B cell (primary cell): ENCODE data around the gene ZFP90. TPM values are rescaled to one million over a fixed set of nuclear protein-coding genes. Genes with fewer than 3 reads are reported as not detected.

Source experiments
- ATAC-seq: fragments of 200-7000 bp; cut with Tn5 transposase; one replicate; pipeline ENCODE4 v1.10.0; 2021; ENCODE audit warnings: low read depth, mild to moderate bottlenecking, moderate number of reproducible peaks, moderate library complexity
- CTCF ChIA-PET: fragments of 350-600 bp; sonication (Branson Sonifier 250); formaldehyde crosslinking; loops from one replicate; lab custom pipeline; 2021; ENCODE audit warnings: antibody characterized with exemption, inconsistent platforms; lab: Charles Lee
- POLR2A ChIA-PET: fragments of 350-600 bp; sonication (Branson Sonifier 250); formaldehyde crosslinking; loops from one replicate; lab custom pipeline; 2021; ENCODE audit warnings: antibody characterized with exemption; lab: Charles Lee
- DNase-seq: peaks from one replicate; pipeline ENCODE4 v3.0.0; 2013
- H2AFZ ChIP-seq: 2 replicates; pipeline ENCODE4 v1.6.1; 2012; ENCODE audit warnings: mild to moderate bottlenecking, low read depth, low read length; ENCODE audit not compliant: insufficient read depth, poor library complexity, severe bottlenecking
- H3K27ac ChIP-seq, 2 donors: 1 replicate in 1 of 2; 2 replicates in 1 of 2; pipeline ENCODE4 v1.5.1; 2012 to 2013; ENCODE audit warnings: low read length in 2 of 2, mild to moderate bottlenecking in 2 of 2, moderate library complexity in 1 of 2
- H3K27me3 ChIP-seq, 4 experiments: fragments of 200-600 bp in 1 of 4; sonication (generic) in 1 of 4; replicated peaks in 1 of 4; 1 replicate in 2 of 4; 2 replicates in 2 of 4; pipeline versions ENCODE4 v1.6.1 to v1.7.0; 2013 to 2016; ENCODE audit warnings: low read length in 3 of 4, mild to moderate bottlenecking in 2 of 4, mixed read lengths in 1 of 4, moderate library complexity in 1 of 4; ENCODE audit not compliant: insufficient read depth in 4 of 4, control insufficient read depth in 3 of 4; ENCODE audit errors: control extremely low read depth in 1 of 4
- H3K36me3 ChIP-seq, 2 experiments: replicated peaks in 1 of 2; 1 replicate in 1 of 2; 2 replicates in 1 of 2; pipeline versions ENCODE4 v1.6.1 to v1.7.1; 2013; ENCODE audit warnings: low read length in 1 of 2; ENCODE audit not compliant: insufficient read depth in 2 of 2, control insufficient read depth in 1 of 2; ENCODE audit errors: control extremely low read depth in 1 of 2, extremely low read depth in 1 of 2
- H3K4me1 ChIP-seq, 2 donors: fragments of 200-600 bp in 1 of 2; sonication (generic) in 1 of 2; 1 replicate in 1 of 2; 2 replicates in 1 of 2; pipeline versions ENCODE4 v1.5.1 to v1.6.1; 2013 to 2017; ENCODE audit warnings: low read length in 2 of 2; ENCODE audit not compliant: control insufficient read depth in 2 of 2, insufficient read depth in 2 of 2
- H3K4me2 ChIP-seq: replicated peaks from 2 replicates; pipeline ENCODE3; 2012; ENCODE audit warnings: mild to moderate bottlenecking, low read depth, low read length; ENCODE audit not compliant: poor library complexity, severe bottlenecking
- H3K4me3 ChIP-seq, 5 experiments: fragments of 200-600 bp in 1 of 5; sonication (generic) in 1 of 5; 1 replicate in 3 of 5; 2 replicates in 2 of 5; pipeline versions ENCODE4 v1.5.1 to v1.7.0; 2011 to 2016; ENCODE audit warnings: low read length in 4 of 5, mild to moderate bottlenecking in 4 of 5, low read depth in 2 of 5, control low read depth in 1 of 5, moderate library complexity in 1 of 5; ENCODE audit not compliant: insufficient read depth in 1 of 5; ENCODE audit errors: control extremely low read depth in 1 of 5, extremely low read depth in 1 of 5
- H3K79me2 ChIP-seq: fragments of 200-600 bp; sonication (generic); one replicate; pipeline ENCODE4 v1.6.0; 2016; ENCODE audit warnings: low read length; ENCODE audit not compliant: control insufficient read depth, insufficient read depth
- H3K9ac ChIP-seq: fragments of 200-600 bp; sonication (generic); 2 replicates; pipeline ENCODE4 v1.6.1; 2017; ENCODE audit warnings: mild to moderate bottlenecking, low read length, moderate library complexity
- H3K9me3 ChIP-seq, 3 donors: one replicate each; pipeline versions ENCODE4 v1.6.1 to v1.7.1; 2013; ENCODE audit warnings: low read length in 2 of 3; ENCODE audit not compliant: control insufficient read depth in 2 of 3, insufficient read depth in 1 of 3; ENCODE audit errors: control extremely low read depth in 1 of 3
- H4K20me1 ChIP-seq: 2 replicates; pipeline ENCODE4 v1.6.0; 2012; ENCODE audit warnings: mild to moderate bottlenecking, low read length; ENCODE audit not compliant: insufficient read depth, control insufficient read depth, poor library complexity, severe bottlenecking
- H3K27ac Mint-ChIP-seq: one replicate; pipeline ENCODE4 v1.8.0; 2021; ENCODE audit warnings: mixed read lengths
- H3K27me3 Mint-ChIP-seq: one replicate; pipeline ENCODE4 v1.8.0; 2021; ENCODE audit warnings: mixed read lengths
- H3K4me1 Mint-ChIP-seq: one replicate; pipeline ENCODE4 v1.8.0; 2021; ENCODE audit warnings: mixed read lengths
- H3K4me3 Mint-ChIP-seq: one replicate; pipeline ENCODE4 v1.8.0; 2021; ENCODE audit warnings: mixed read lengths
- H3K9me3 Mint-ChIP-seq: one replicate; pipeline ENCODE4 v1.8.0; 2022; ENCODE audit warnings: mixed read lengths; ENCODE audit not compliant: insufficient read depth
- EZH2 ChIP-seq: IDR thresholded peaks from 2 replicates; pipeline ENCODE4 v1.6.1; 2012; ENCODE audit warnings: borderline replicate concordance, low read depth, mild to moderate bottlenecking, moderate library complexity, low read length; ENCODE audit not compliant: insufficient read depth, poor library complexity, severe bottlenecking
- WGBS: methylation state at CpG from one replicate; pipeline ENCODE4 v1.1.5; 2013; ENCODE audit warnings: missing lambda C conversion rate; ENCODE audit not compliant: insufficient coverage; 5-methylcytosine and 5-hydroxymethylcytosine counted together
- intact Hi-C: fragments of 100-400 bp; cut with micrococcal nuclease; formaldehyde crosslinking; loops from one replicate; pipeline ENCODE4 v1.10.0; 2022
- polyA plus RNA-seq: library from polyadenylated mRNA; depleted of rRNA; stranded (reverse); fragments of >200 nt; gene quantifications from 2 replicates; pipeline ENCODE4 v1.2.3, GENCODE V29; 2012
- total RNA-seq, 2 donors: library from RNA; stranded (reverse); fragments of 120-200 nt in 1 of 2; gene quantifications; 1 replicate in 1 of 2; 2 replicates in 1 of 2; pipeline versions ENCODE4 v1.2.3 to v1.2.4, GENCODE V29; 2013 to 2022
- TF ChIP-seq, protein P1 (sequence below): fragments of 200-600 bp; IDR thresholded peaks from one replicate; pipeline ENCODE4 v1.8.0; 2022; ENCODE audit warnings: antibody characterized with exemption, mild to moderate bottlenecking

The ZFP90 gene
- total and polyA plus RNA-seq, 2 donors (not counting 1 experiment from before 2014, with no cell fraction given), result 16.5 to 30.7 TPM

DNA sequence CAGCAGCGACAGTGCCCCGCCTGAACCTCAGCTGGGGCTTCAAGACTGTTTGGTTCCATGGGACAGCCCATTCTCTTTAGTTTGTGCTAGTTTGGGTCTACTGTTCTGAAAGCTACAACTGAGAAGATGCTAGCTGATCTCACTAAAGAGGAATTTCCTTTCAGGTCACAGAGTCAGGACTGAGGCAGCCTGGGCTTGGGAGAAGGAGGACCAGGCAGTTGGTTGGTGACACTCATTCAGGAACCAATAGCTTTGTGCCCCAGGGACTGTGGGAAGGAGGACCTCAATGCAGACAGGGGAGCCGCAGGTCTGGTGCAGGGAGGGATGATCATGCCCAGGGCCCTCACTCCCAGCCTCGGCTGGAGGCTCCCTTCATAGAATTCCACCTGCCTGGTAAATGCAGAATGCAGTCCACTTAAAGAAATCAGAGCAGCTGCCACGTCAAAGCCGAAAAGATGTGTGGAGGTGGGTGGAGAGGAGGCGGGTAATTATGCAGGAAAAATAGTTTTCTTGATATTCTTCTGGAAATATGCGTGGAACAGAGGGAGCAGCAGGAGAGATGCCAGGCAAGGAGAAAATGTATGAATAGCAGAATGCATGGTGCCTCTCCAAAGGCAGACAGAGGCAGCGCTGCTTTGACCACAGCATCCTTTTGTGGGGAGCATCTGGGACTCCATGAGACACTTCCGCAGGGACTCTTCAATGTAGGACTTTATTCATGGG lies 32.6 kb upstream of the ZFP90 start:
- no peak overlapping the region for H3K27ac ChIP-seq
- Mint-ChIP-seq H3K27me3 (no peaks in the 10 kb centered on the region), H3K27ac (no peak overlapping the region), H3K9me3 (no peaks in the 10 kb centered on the region), H3K4me3 (no peak overlapping the region), H3K4me1 (peaks cover 2% of the 10 kb centered on the region)
- peaks cover 5 to 9% of the 10 kb centered on the region in 2 donors for H3K4me1 ChIP-seq
- intact Hi-C loops, result no loop called here
- H2AFZ ChIP-seq, result no peak overlapping the region
- peaks cover 0 to 8% (median 3%) of the 10 kb centered on the region in 4 experiments for H3K27me3 ChIP-seq
- no peaks in the 10 kb centered on the region for H4K20me1 ChIP-seq
- no peak overlapping the region for H3K4me3 ChIP-seq
- peaks cover 0 to 3% (median 0%) of the 10 kb centered on the region in 3 donors for H3K9me3 ChIP-seq
- ATAC-seq (no peak), DNase-seq (no peak)
- ChIA-PET CTCF (interaction anchor here (1.0 to 2.6 kb wide), 2 partner anchors 14 to 110 kb away, joined by 3 to 10 read pairs; no protein-coding TSS in a partner anchor), POLR2A (no interaction called here)
- TF ChIP-seq EZH2, result no peak
- TF ChIP-seq, protein P1, sequence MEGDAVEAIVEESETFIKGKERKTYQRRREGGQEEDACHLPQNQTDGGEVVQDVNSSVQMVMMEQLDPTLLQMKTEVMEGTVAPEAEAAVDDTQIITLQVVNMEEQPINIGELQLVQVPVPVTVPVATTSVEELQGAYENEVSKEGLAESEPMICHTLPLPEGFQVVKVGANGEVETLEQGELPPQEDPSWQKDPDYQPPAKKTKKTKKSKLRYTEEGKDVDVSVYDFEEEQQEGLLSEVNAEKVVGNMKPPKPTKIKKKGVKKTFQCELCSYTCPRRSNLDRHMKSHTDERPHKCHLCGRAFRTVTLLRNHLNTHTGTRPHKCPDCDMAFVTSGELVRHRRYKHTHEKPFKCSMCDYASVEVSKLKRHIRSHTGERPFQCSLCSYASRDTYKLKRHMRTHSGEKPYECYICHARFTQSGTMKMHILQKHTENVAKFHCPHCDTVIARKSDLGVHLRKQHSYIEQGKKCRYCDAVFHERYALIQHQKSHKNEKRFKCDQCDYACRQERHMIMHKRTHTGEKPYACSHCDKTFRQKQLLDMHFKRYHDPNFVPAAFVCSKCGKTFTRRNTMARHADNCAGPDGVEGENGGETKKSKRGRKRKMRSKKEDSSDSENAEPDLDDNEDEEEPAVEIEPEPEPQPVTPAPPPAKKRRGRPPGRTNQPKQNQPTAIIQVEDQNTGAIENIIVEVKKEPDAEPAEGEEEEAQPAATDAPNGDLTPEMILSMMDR, result no peak
- no peaks in the 10 kb centered on the region for H3K79me2 ChIP-seq
- H3K4me2 ChIP-seq, result no peak overlapping the region
- 88% methylated on average over 9 of the region's 10 CpGs for WGBS
- H3K9ac ChIP-seq, result no peak overlapping the region
- H3K36me3 ChIP-seq, result no peaks in the 10 kb centered on the region

GRCh38 chr16:68508013-68508412 lies 31.1 kb upstream of the ZFP90 start:
- Histone ChIP-seq H3K4me1 (peaks cover 5 to 9% of the 10 kb centered on the region in 2 donors), H3K9me3 (peaks cover 0 to 3% (median 0%) of the 10 kb centered on the region in 3 donors), H3K4me2 (no peak overlapping the region), H3K79me2 (no peaks in the 10 kb centered on the region), H3K27me3 (peaks cover 0 to 8% (median 3%) of the 10 kb centered on the region in 4 experiments), H3K27ac (no peak overlapping the region), H3K9ac (no peak overlapping the region), H4K20me1 (no peaks in the 10 kb centered on the region), H2AFZ (no peak overlapping the region), H3K4me3 (no peak overlapping the region), H3K36me3 (no peaks in the 10 kb centered on the region)
- CTCF ChIA-PET, result interaction anchor here (1.4 to 2.6 kb wide), 2 partner anchors 12 to 111 kb away, joined by 3 to 10 read pairs; no protein-coding TSS in a partner anchor
- TF ChIP-seq, protein P1, result no peak
- TF ChIP-seq EZH2, result no peak
- Mint-ChIP-seq H3K9me3 (no peaks in the 10 kb centered on the region), H3K27me3 (no peaks in the 10 kb centered on the region), H3K4me1 (peaks cover 4% of the 10 kb centered on the region), H3K4me3 (no peak overlapping the region), H3K27ac (no peak overlapping the region)
- intact Hi-C loops, result no loop called here
- ATAC-seq, result no peak
- DNase-seq, result no peak
- WGBS, result 71% methylated on average over 7 of the region's 8 CpGs
- POLR2A ChIA-PET, result no interaction called here
